Measurements from ENCODE around the gene ST3GAL5. TPM values are rescaled to one million over a fixed set of nuclear protein-coding genes. Genes with fewer than 3 reads are reported as not detected.

ST3GAL5 gene
- polyA plus RNA-seq, 1 of the 3 experiments (the other 2 are of a cell fraction), result 37.6 TPM

DNA sequence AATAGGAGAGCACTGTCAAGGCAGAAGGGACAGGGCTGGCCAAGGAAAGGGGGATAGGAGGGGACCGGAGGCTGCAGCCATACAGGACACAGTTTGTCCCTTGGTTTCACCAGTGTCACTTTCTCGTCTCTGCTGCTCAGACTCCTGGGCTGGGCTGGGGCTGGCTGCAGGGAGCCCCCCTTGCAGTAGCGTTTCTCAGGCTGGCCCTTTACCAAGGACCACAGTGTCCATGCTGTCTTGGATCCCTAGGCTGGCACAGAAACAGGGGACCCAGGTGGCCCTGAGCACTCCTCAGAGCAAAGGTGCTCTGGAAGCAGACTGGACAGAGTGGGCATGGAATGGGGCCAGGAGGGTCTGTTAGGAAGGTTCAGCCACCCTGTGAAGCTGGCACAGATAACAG is 100.2 kb downstream of the ST3GAL5 start:
- ChIA-PET POLR2A (no interaction called here), CTCF (interaction anchor here (1.0 to 2.3 kb wide), 5 partner anchors 9 to 60 kb away, joined by 3 to 12 read pairs (median 3); no protein-coding TSS in a partner anchor)
- Histone ChIP-seq H2AFZ (ENCODE audit: low read depth) (no peak overlapping the region), H3K79me2 (ENCODE audit: insufficient read depth) (peaks cover 25% of the 10 kb centered on the region), H3K36me3 (replicated peaks in 1 of 2; ENCODE audit: control insufficient read depth in 1 of 2, insufficient read depth in 2 of 2, low read length in 1 of 2) (no peaks in the 10 kb centered on the region), H3K9ac (no peak overlapping the region), H3F3A (replicated peaks; ENCODE audit: insufficient read depth) (peaks cover 29% of the 10 kb centered on the region), H3K4me1 (ENCODE audit: control insufficient read depth in 1 of 2, insufficient read depth in 2 of 2, low read depth in 1 of 2, low read length in 1 of 2) (peaks cover 7 to 32% of the 10 kb centered on the region in 2 experiments; a peak in 3 of 4 replicates), H3K9me2 (no peaks in the 10 kb centered on the region), H3K4me2 (no peak overlapping the region), H3K4me3 (ENCODE audit: low read depth in 2 of 2, low read length in 1 of 2) (no peak overlapping the region), H3K27ac (ENCODE audit: low read depth in 2 of 2, low read length in 1 of 2) (no peak overlapping the region), H4K20me1 (ENCODE audit: insufficient read depth) (no peaks in the 10 kb centered on the region), H3K9me3 (no peaks in the 10 kb centered on the region), H3K27me3 (ENCODE audit: insufficient read depth) (no peaks in the 10 kb centered on the region)
- WGBS (ENCODE audit: low lambda C conversion rate), result 80% methylated on average over 2 of the region's 3 CpGs
- TF ChIP-seq POLR2AphosphoS5 (IDR thresholded peaks at IDR 0.05; ENCODE audit: low read depth, low read length) (no peak), ZBTB33 (IDR thresholded peaks at IDR 0.05; ENCODE audit: borderline replicate concordance, low read depth) (no peak), ELF1 (IDR thresholded peaks at IDR 0.05) (no peak), RFX5 (IDR thresholded peaks at IDR 0.05; ENCODE audit: low read length) (no peak), FOXM1 (IDR thresholded peaks at IDR 0.05; ENCODE audit: low read depth) (no peak), TAF1 (IDR thresholded peaks at IDR 0.05; ENCODE audit: borderline replicate concordance, low read depth, low read length) (no peak), YY1 (IDR thresholded peaks at IDR 0.05; ENCODE audit: low read depth) (no peak)
- TF ChIP-seq, protein P1, sequence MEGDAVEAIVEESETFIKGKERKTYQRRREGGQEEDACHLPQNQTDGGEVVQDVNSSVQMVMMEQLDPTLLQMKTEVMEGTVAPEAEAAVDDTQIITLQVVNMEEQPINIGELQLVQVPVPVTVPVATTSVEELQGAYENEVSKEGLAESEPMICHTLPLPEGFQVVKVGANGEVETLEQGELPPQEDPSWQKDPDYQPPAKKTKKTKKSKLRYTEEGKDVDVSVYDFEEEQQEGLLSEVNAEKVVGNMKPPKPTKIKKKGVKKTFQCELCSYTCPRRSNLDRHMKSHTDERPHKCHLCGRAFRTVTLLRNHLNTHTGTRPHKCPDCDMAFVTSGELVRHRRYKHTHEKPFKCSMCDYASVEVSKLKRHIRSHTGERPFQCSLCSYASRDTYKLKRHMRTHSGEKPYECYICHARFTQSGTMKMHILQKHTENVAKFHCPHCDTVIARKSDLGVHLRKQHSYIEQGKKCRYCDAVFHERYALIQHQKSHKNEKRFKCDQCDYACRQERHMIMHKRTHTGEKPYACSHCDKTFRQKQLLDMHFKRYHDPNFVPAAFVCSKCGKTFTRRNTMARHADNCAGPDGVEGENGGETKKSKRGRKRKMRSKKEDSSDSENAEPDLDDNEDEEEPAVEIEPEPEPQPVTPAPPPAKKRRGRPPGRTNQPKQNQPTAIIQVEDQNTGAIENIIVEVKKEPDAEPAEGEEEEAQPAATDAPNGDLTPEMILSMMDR (IDR thresholded peaks at IDR 0.05), result no peak
- no peak for DNase-seq

DNA sequence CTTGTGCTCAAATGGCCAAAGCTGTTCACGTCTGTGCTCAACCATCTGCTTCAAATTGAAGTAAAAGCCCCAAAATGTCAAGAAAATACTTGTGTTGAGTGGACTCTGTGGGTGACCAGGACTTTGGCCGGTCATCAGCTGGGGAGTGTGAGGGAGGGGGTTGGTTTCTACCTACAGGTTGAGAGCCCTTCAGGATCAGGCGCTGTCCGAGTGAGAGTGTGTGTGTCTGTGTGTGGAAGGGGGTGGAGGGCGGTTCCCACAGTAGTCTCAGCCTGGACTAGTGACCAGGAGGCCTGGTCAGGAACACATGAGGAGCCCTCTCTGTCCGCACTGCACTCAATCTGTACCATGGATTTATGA is 100.8 kb downstream of the ST3GAL5 start:
- POLR2A ChIA-PET, result no interaction called here
- CTCF ChIA-PET, result interaction anchor here (1.0 kb wide), 2 partner anchors 10 to 59 kb away, joined by 3 read pairs; no protein-coding TSS in a partner anchor
- H3K4me3 ChIP-seq (ENCODE audit: low read depth in 2 of 2, low read length in 1 of 2), result no peak overlapping the region

More for the DNA sequence above, 100.8 kb downstream of the ST3GAL5 start:
- WGBS (ENCODE audit: low lambda C conversion rate), result 87% methylated on average over 6 of the region's 6 CpGs
- no peaks in the 10 kb centered on the region for H4K20me1 ChIP-seq (ENCODE audit: insufficient read depth)
- no peak overlapping the region for H3K9ac ChIP-seq
- no peaks in the 10 kb centered on the region for H3K9me3 ChIP-seq
- no peak overlapping the region for H3K4me2 ChIP-seq
- no peaks in the 10 kb centered on the region for H3K27me3 ChIP-seq (ENCODE audit: insufficient read depth)
- peaks cover 7 to 29% of the 10 kb centered on the region in 2 experiments; a peak in 3 of 4 replicates for H3K4me1 ChIP-seq (ENCODE audit: control insufficient read depth in 1 of 2, insufficient read depth in 2 of 2, low read depth in 1 of 2, low read length in 1 of 2)
- no peak overlapping the region for H3K27ac ChIP-seq (ENCODE audit: low read depth in 2 of 2, low read length in 1 of 2)
- H3K36me3 ChIP-seq (replicated peaks in 1 of 2; ENCODE audit: control insufficient read depth in 1 of 2, insufficient read depth in 2 of 2, low read length in 1 of 2), result no peaks in the 10 kb centered on the region
- no peak for TF ChIP-seq USF1 (IDR thresholded peaks at IDR 0.05; ENCODE audit: borderline replicate concordance, low read depth)
- no peak for TF ChIP-seq FOXJ3 (CRISPR knock-in tag; IDR thresholded peaks at IDR 0.05)
- TF ChIP-seq SIN3A (IDR thresholded peaks at IDR 0.05; ENCODE audit: borderline replicate concordance, low read depth, low read length), result no peak
- no peak for TF ChIP-seq TAF1 (IDR thresholded peaks at IDR 0.05; ENCODE audit: borderline replicate concordance, low read depth, low read length)
- TF ChIP-seq JUND (IDR thresholded peaks at IDR 0.05), result no peak
- TF ChIP-seq FOSL2 (IDR thresholded peaks at IDR 0.05; ENCODE audit: borderline replicate concordance, low read depth), result no peak
- no peak for TF ChIP-seq CHD2 (IDR thresholded peaks at IDR 0.05; ENCODE audit: low read length, partially characterized antibody)
- TF ChIP-seq MEF2A (IDR thresholded peaks at IDR 0.05; ENCODE audit: borderline replicate concordance, low read depth), result no peak
- no peak for TF ChIP-seq RAD21 (IDR thresholded peaks at IDR 0.05; ENCODE audit: low read length)
- no peak for TF ChIP-seq YY1 (IDR thresholded peaks at IDR 0.05; ENCODE audit: low read depth)
- TF ChIP-seq TEAD4 (IDR thresholded peaks at IDR 0.05; ENCODE audit: borderline replicate concordance, insufficient read depth), result no peak
- TF ChIP-seq RCOR1 (IDR thresholded peaks at IDR 0.05; ENCODE audit: low read length), result no peak
- no peak for TF ChIP-seq ZBTB33 (IDR thresholded peaks at IDR 0.05; ENCODE audit: borderline replicate concordance, low read depth)
- peaks cover 29% of the 10 kb centered on the region for H3F3A ChIP-seq (replicated peaks; ENCODE audit: insufficient read depth)
- DNase-seq, result no peak
- H2AFZ ChIP-seq (ENCODE audit: low read depth), result no peak overlapping the region
- H3K9me2 ChIP-seq, result no peaks in the 10 kb centered on the region
- peaks cover 31% of the 10 kb centered on the region for H3K79me2 ChIP-seq (ENCODE audit: insufficient read depth)
